MM.1S (cell line): ENCODE results near the gene PPP1R1C.

Experiments
- DNase-seq: peaks from one replicate; pipeline ENCODE4 v3.0.0-alpha.2; 2015
- H2AFZ ChIP-seq: fragments of 300-600 bp; sonication (generic); 2 replicates; pipeline ENCODE4 v1.6.0; 2016; ENCODE audit warnings: antibody characterized with exemption, low read length
- H3F3A ChIP-seq: fragments of 300-600 bp; sonication (generic); 2 replicates; pipeline ENCODE4 v1.6.1; 2016; ENCODE audit warnings: mild to moderate bottlenecking, antibody characterized with exemption, low read length, moderate library complexity, mixed read lengths; ENCODE audit not compliant: insufficient read depth
- H3K27ac ChIP-seq: fragments of 300-600 bp; sonication (generic); 2 replicates; pipeline ENCODE4 v1.5.1; 2016; ENCODE audit warnings: mild to moderate bottlenecking, low read length
- H3K27me3 ChIP-seq: fragments of 300-600 bp; sonication (generic); replicated peaks from 2 replicates; pipeline ENCODE4 v1.6.0; 2016; ENCODE audit warnings: low read length; ENCODE audit not compliant: insufficient read depth
- H3K36me3 ChIP-seq: fragments of 300-600 bp; sonication (generic); replicated peaks from 2 replicates; pipeline ENCODE4 v1.6.1; 2016; ENCODE audit warnings: mild to moderate bottlenecking, low read length, mixed read lengths; ENCODE audit not compliant: insufficient read depth
- H3K4me1 ChIP-seq: fragments of 300-600 bp; sonication (generic); 2 replicates; pipeline ENCODE4 v1.6.1; 2016; ENCODE audit warnings: low read length, mixed read lengths
- H3K4me2 ChIP-seq: fragments of 300-600 bp; sonication (generic); 2 replicates; pipeline ENCODE4 v1.6.0; 2016; ENCODE audit warnings: low read depth, low read length
- H3K4me3 ChIP-seq: fragments of 300-600 bp; sonication (generic); 2 replicates; pipeline ENCODE4 v1.5.1; 2016; ENCODE audit warnings: low read length, mixed read lengths
- H3K79me2 ChIP-seq: fragments of 300-600 bp; sonication (generic); 2 replicates; pipeline ENCODE4 v1.6.1; 2016; ENCODE audit warnings: mixed run types, low read length, mixed read lengths
- H3K9ac ChIP-seq: fragments of 300-600 bp; sonication (generic); 2 replicates; pipeline ENCODE4 v1.6.1; 2016; ENCODE audit warnings: low read length, mixed read lengths
- H3K9me2 ChIP-seq: fragments of 300-600 bp; sonication (generic); replicated peaks from 2 replicates; pipeline ENCODE4 v1.6.1; 2016; ENCODE audit warnings: mild to moderate bottlenecking, low read length, mixed read lengths; ENCODE audit not compliant: insufficient read depth
- H3K9me3 ChIP-seq: fragments of 300-600 bp; sonication (generic); replicated peaks from 2 replicates; pipeline ENCODE4 v1.6.1; 2016; ENCODE audit warnings: mild to moderate bottlenecking, low read length, mixed read lengths; ENCODE audit not compliant: insufficient read depth
- H4K20me1 ChIP-seq: fragments of 300-600 bp; sonication (generic); 2 replicates; pipeline ENCODE4 v1.6.1; 2016; ENCODE audit warnings: mild to moderate bottlenecking, low read length, moderate library complexity, mixed read lengths; ENCODE audit not compliant: insufficient read depth
- CTCF ChIP-seq: fragments of 300-600 bp; sonication (generic); IDR thresholded peaks from 2 replicates; pipeline ENCODE4 v1.5.1; 2016; ENCODE audit warnings: antibody characterized with exemption, low read length, mixed read lengths
- EZH2 ChIP-seq: fragments of 300-600 bp; sonication (generic); optimal IDR thresholded peaks from 2 replicates; pipeline ENCODE3; 2017; ENCODE audit warnings: low read depth, mild to moderate bottlenecking, antibody characterized with exemption, low read length, mixed read lengths
- EZH2phosphoT487 ChIP-seq: fragments of 300-600 bp; sonication (generic); IDR thresholded peaks from 2 replicates; pipeline ENCODE4 v1.6.1; 2018; ENCODE audit warnings: antibody characterized with exemption, low read length

The PPP1R1C gene

DNA sequence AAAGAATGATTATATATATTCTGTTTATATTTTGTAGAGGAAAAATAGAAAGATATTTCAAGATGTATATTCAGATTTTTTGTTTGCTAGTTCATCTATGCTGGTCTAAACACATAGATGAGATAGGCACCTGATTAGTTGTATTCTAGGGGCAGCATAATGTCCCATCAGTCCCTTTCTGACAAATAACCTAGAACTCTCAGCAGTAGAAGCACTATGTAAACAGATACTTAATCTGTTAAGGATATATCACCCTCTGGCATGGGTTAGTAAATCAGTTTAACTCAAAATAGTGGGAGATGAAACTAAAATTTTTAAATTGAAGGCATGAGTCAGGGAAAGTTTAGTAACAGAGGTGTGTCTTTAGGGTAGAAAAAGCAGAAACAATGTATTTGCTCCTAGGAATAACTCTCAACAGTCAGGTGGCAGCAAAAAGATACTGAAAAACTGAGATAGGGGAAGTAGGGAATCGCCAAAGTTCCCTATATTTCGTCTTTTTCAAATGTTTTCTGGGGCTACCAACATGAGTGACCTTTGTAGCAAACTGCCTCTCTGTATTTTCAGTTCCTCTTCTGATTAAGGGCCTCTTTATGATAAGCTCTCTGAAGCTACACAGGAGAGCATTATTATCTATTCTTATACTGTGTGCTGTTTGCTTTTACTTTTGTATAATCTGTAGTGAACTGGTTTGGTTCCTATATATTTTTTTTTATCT is 5.7 kb downstream of the PPP1R1C start:
- Histone ChIP-seq H4K20me1 (no peaks in the 10 kb centered on the region), H3K79me2 (no peaks in the 10 kb centered on the region), H3K9me2 (no peaks in the 10 kb centered on the region), H2AFZ (no peak overlapping the region), H3K27ac (peak overlapping the region; percentile 42; the same call in 1 of the 2 replicates), H3K4me3 (peak overlapping the region; percentile 30; the same call in 1 of the 2 replicates), H3K36me3 (no peaks in the 10 kb centered on the region), H3K27me3 (no peaks in the 10 kb centered on the region), H3K9ac (peak overlapping the region; percentile 5; the same call in 1 of the 2 replicates), H3F3A (peaks cover 9% of the 10 kb centered on the region), H3K4me2 (peak overlapping the region; percentile 59; the same call in 1 of the 2 replicates), H3K4me1 (0 out of 2 replicates have a peak, but pooled peaks cover 10% of the 10 kb centered on the region), H3K9me3 (no peaks in the 10 kb centered on the region)
- peak; percentile 40 for DNase-seq
- TF ChIP-seq EZH2 (no peak), EZH2phosphoT487 (no peak), CTCF (no peak)

DNA sequence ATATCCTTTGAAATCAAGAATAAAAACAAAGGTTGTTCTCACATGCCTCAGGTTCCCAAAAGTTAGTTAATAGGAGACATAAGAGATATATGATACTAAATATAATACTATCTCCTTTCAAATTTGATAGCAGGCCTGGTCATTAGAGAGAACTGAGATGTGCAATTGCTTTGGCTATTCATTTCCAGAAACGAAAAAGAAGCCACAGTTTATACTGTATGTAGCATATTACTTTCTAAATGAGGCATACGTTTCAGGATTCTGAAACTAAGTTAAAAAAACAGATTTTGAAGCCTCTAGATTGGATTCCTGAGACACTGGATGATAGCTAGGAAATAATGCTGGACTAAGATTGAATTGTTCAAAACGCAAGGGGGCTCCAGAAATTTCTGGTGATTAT is 7.1 kb downstream of the PPP1R1C start:
- H3K9me2 ChIP-seq = no peaks in the 10 kb centered on the region
- H3K27ac ChIP-seq = 0 out of 2 replicates have a peak overlapping the region, but pooled peaks have one; percentile 7
- H3K4me1 ChIP-seq = 0 out of 2 replicates have a peak, but pooled peaks cover 10% of the 10 kb centered on the region
- peak overlapping the region; percentile 18; the same call in 1 of the 2 replicates for H3K4me3 ChIP-seq
- no peak overlapping the region for H2AFZ ChIP-seq
- TF ChIP-seq EZH2phosphoT487 = no peak
- peaks cover 9% of the 10 kb centered on the region for H3F3A ChIP-seq
- no peaks in the 10 kb centered on the region for H3K27me3 ChIP-seq
- H4K20me1 ChIP-seq = no peaks in the 10 kb centered on the region
- no peaks in the 10 kb centered on the region for H3K9me3 ChIP-seq
- peak overlapping the region; percentile 40 for H3K4me2 ChIP-seq
- no peaks in the 10 kb centered on the region for H3K79me2 ChIP-seq
- no peak overlapping the region; the same call in 1 of the 2 replicates for H3K9ac ChIP-seq
- DNase-seq = no peak
- H3K36me3 ChIP-seq = no peaks in the 10 kb centered on the region

DNA sequence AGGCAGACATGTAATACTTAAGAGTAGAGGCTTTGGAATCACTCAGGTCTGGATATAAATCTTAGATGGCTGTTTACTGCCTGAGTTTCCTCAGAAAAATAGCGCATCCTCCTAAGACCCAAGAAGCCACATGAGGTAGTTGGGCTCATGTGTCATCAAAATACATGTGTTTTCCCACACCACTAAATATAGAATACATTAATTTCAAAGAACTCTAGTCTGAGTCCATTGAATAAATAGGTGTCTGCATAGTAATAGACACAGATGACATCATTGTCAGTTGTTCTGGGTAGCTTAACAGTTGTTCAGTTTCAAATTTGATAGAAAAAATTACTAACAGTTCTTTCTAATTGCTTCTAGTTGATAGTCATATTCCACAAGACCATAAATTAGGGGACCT is 9.6 kb downstream of the PPP1R1C start:
- Histone ChIP-seq H3K27ac (no peak overlapping the region), H3K9me3 (no peaks in the 10 kb centered on the region), H3K4me2 (no peak overlapping the region), H4K20me1 (no peaks in the 10 kb centered on the region), H3K79me2 (no peaks in the 10 kb centered on the region), H3K36me3 (no peaks in the 10 kb centered on the region), H3K4me1 (0 out of 2 replicates have a peak, but pooled peaks cover 10% of the 10 kb centered on the region), H3K4me3 (no peak overlapping the region), H3K9me2 (no peaks in the 10 kb centered on the region), H3F3A (peaks cover 9% of the 10 kb centered on the region), H2AFZ (no peak overlapping the region), H3K9ac (no peak overlapping the region), H3K27me3 (no peaks in the 10 kb centered on the region)
- no peak for DNase-seq
- TF ChIP-seq EZH2 (no peak), EZH2phosphoT487 (no peak), CTCF (no peak)
